ENCODE data around the gene TAF6. TPM values are rescaled to one million over a fixed set of nuclear protein-coding genes. Genes with fewer than 3 reads are reported as not detected.

The TAF6 gene
- total and polyA plus RNA-seq, 9 of the 15 experiments (the other 6 are each of a cell fraction or from before 2014, with no cell fraction given), result 0.78 to 78.7 (median 21.3) TPM

DNA sequence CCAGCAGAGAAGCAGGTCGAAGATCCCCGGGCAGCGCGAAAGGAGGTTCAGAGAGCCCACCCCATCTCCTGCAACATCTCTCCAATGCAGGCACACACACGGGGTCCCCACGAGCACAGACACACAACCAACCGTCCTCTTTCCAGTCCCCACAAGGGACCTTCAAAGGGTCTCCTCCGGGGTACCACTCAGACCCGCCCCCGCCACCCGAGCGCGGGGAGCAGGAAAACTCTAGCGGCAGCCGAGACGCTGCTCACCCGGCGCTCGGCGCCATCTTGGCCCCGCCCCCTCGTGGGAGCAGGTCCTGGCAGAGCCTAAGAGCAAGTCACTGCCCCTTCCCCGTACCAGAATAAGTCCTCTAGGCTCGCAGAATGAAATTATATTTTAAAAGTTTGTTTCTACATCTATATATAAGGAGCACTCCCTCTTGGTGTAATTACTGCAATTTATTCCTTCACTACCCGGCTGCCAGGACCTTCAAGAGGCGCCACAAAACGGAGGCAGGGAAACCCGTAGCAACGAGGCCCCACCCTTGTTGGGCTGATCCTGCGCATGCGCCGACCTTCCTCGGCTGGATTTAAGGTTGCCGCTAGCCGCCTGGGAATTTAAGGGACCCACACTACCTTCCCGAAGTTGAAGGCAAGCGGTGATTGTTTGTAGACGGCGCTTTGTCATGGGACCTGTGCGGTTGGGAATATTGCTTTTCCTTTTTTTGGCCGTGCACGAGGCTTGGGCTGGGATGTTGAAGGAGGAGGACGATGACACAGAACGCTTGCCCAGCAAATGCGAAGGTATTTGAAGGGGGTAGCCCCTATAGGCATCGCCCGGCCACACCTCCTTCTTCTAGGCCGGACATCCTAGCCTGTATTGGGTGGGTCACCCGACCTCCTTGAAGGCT, at the start of gene TAF6, which contains the start of gene CNPY4 (continued):
- TF ChIP-seq, protein P1, sequence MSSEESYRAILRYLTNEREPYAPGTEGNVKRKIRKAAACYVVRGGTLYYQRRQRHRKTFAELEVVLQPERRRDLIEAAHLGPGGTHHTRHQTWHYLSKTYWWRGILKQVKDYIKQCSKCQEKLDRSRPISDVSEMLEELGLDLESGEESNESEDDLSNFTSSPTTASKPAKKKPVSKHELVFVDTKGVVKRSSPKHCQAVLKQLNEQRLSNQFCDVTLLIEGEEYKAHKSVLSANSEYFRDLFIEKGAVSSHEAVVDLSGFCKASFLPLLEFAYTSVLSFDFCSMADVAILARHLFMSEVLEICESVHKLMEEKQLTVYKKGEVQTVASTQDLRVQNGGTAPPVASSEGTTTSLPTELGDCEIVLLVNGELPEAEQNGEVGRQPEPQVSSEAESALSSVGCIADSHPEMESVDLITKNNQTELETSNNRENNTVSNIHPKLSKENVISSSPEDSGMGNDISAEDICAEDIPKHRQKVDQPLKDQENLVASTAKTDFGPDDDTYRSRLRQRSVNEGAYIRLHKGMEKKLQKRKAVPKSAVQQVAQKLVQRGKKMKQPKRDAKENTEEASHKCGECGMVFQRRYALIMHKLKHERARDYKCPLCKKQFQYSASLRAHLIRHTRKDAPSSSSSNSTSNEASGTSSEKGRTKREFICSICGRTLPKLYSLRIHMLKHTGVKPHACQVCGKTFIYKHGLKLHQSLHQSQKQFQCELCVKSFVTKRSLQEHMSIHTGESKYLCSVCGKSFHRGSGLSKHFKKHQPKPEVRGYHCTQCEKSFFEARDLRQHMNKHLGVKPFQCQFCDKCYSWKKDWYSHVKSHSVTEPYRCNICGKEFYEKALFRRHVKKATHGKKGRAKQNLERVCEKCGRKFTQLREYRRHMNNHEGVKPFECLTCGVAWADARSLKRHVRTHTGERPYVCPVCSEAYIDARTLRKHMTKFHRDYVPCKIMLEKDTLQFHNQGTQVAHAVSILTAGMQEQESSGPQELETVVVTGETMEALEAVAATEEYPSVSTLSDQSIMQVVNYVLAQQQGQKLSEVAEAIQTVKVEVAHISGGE (CRISPR knock-in tag; IDR thresholded peaks at IDR 0.05), result no peak
- TF ChIP-seq FOXO4 (CRISPR knock-in tag; IDR thresholded peaks at IDR 0.05) (peak; percentile 89; the same call in 1 of the 2 replicates), SNIP1 (IDR thresholded peaks at IDR 0.05; ENCODE audit: low read depth) (0 out of 2 replicates have a peak, but pooled peaks have one; percentile 40), TRIM25 (IDR thresholded peaks at IDR 0.05; ENCODE audit: borderline replicate concordance) (no peak), SMARCC2 (IDR thresholded peaks at IDR 0.05; ENCODE audit: low read depth) (no peak), ZNF584 (CRISPR knock-in tag; IDR thresholded peaks at IDR 0.05; ENCODE audit: low read depth) (no peak), YY1 (IDR thresholded peaks at IDR 0.05; ENCODE audit: borderline replicate concordance in 1 of 3, control insufficient read depth in 1 of 3, extremely low read depth in 1 of 3, insufficient read depth in 3 of 3, insufficient read length in 1 of 3, insufficient replicate concordance in 2 of 3, low read depth in 1 of 3, low read length in 2 of 3) (peak; percentile 98 to 99 (median 99))
- TF ChIP-seq, protein P2, sequence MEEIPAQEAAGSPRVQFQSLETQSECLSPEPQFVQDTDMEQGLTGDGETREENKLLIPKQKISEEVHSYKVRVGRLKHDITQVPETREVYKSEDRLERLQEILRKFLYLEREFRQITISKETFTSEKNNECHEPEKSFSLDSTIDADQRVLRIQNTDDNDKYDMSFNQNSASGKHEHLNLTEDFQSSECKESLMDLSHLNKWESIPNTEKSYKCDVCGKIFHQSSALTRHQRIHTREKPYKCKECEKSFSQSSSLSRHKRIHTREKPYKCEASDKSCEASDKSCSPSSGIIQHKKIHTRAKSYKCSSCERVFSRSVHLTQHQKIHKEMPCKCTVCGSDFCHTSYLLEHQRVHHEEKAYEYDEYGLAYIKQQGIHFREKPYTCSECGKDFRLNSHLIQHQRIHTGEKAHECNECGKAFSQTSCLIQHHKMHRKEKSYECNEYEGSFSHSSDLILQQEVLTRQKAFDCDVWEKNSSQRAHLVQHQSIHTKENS (CRISPR knock-in tag; IDR thresholded peaks at IDR 0.05), result no peak
- TF ChIP-seq, protein P3, sequence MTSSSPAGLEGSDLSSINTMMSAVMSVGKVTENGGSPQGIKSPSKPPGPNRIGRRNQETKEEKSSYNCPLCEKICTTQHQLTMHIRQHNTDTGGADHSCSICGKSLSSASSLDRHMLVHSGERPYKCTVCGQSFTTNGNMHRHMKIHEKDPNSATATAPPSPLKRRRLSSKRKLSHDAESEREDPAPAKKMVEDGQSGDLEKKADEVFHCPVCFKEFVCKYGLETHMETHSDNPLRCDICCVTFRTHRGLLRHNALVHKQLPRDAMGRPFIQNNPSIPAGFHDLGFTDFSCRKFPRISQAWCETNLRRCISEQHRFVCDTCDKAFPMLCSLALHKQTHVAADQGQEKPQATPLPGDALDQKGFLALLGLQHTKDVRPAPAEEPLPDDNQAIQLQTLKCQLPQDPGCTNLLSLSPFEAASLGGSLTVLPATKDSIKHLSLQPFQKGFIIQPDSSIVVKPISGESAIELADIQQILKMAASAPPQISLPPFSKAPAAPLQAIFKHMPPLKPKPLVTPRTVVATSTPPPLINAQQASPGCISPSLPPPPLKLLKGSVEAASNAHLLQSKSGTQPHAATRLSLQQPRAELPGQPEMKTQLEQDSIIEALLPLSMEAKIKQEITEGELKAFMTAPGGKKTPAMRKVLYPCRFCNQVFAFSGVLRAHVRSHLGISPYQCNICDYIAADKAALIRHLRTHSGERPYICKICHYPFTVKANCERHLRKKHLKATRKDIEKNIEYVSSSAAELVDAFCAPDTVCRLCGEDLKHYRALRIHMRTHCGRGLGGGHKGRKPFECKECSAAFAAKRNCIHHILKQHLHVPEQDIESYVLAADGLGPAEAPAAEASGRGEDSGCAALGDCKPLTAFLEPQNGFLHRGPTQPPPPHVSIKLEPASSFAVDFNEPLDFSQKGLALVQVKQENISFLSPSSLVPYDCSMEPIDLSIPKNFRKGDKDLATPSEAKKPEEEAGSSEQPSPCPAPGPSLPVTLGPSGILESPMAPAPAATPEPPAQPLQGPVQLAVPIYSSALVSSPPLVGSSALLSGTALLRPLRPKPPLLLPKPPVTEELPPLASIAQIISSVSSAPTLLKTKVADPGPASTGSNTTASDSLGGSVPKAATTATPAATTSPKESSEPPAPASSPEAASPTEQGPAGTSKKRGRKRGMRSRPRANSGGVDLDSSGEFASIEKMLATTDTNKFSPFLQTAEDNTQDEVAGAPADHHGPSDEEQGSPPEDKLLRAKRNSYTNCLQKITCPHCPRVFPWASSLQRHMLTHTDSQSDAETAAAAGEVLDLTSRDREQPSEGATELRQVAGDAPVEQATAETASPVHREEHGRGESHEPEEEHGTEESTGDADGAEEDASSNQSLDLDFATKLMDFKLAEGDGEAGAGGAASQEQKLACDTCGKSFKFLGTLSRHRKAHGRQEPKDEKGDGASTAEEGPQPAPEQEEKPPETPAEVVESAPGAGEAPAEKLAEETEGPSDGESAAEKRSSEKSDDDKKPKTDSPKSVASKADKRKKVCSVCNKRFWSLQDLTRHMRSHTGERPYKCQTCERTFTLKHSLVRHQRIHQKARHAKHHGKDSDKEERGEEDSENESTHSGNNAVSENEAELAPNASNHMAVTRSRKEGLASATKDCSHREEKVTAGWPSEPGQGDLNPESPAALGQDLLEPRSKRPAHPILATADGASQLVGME (CRISPR knock-in tag; IDR thresholded peaks at IDR 0.05), result 0 out of 2 replicates have a peak, but pooled peaks have one; percentile 60

Measured in K562 (cell line).